HTERT RPE-1 (cell line): Measurements from ENCODE around the gene AKAP6.

Experiments
- in situ Hi-C: fragments of 300-500 bp; cut with MboI; formaldehyde crosslinking; loops from 4 replicates; pipeline ENCODE4 v1.14.3; 2020; ENCODE audit warnings: low sequenced_read_pairs

The AKAP6 gene

GRCh38 chr14:32694795-32695449, 365.8 kb downstream of the AKAP6 start:
- in situ Hi-C loops, result no loop called here

GRCh38 chr14:32696325-32697091, 367.4 kb downstream of the AKAP6 start:
- in situ Hi-C loops, result no loop called here

GRCh38 chr14:32697114-32697513, 368.0 kb downstream of the AKAP6 start:
- in situ Hi-C loops, result no loop called here

GRCh38 chr14:32697704-32698103, 368.6 kb downstream of the AKAP6 start:
- in situ Hi-C loops, result no loop called here

- in situ Hi-C loops, result no loop called here
Observed at GRCh38 chr14:32698831-32699230, 369.7 kb downstream of the AKAP6 start.

GRCh38 chr14:32701475-32701874, 372.4 kb downstream of the AKAP6 start:
- in situ Hi-C loops, result no loop called here

GRCh38 chr14:32702088-32702487, 373.0 kb downstream of the AKAP6 start:
- in situ Hi-C loops, result no loop called here

- in situ Hi-C loops, result no loop called here
Observed at GRCh38 chr14:32702562-32702961, 373.5 kb downstream of the AKAP6 start.

GRCh38 chr14:32703183-32703621, 374.1 kb downstream of the AKAP6 start:
- in situ Hi-C loops, result no loop called here

- in situ Hi-C loops, result no loop called here
Observed at GRCh38 chr14:32706721-32707519, 377.8 kb downstream of the AKAP6 start.

- in situ Hi-C loops, result no loop called here
Observed at GRCh38 chr14:32707742-32708500, 378.8 kb downstream of the AKAP6 start.

- in situ Hi-C loops, result no loop called here
Observed at GRCh38 chr14:32709027-32709426, 379.9 kb downstream of the AKAP6 start.

- in situ Hi-C loops, result no loop called here
Observed at GRCh38 chr14:32710231-32710671, 381.2 kb downstream of the AKAP6 start.

GRCh38 chr14:32710731-32711680, 381.9 kb downstream of the AKAP6 start:
- in situ Hi-C loops, result no loop called here

- in situ Hi-C loops, result no loop called here
Observed at GRCh38 chr14:32713856-32714255, 384.8 kb downstream of the AKAP6 start.

- in situ Hi-C loops, result no loop called here
Observed at GRCh38 chr14:32719601-32720000, 390.5 kb downstream of the AKAP6 start.

- in situ Hi-C loops, result no loop called here
Observed at GRCh38 chr14:32720927-32721326, 391.8 kb downstream of the AKAP6 start.

GRCh38 chr14:32722631-32723183, 393.6 kb downstream of the AKAP6 start:
- in situ Hi-C loops, result no loop called here

GRCh38 chr14:32724867-32725471, 395.9 kb downstream of the AKAP6 start:
- in situ Hi-C loops, result no loop called here
